GM21723 (cell line): ENCODE results near the gene HSD3B7.
A peak's percentile ranks its signal among the peaks of the same experiment; 100 is the strongest.

Experiments
- ATAC-seq: cut with Tn5 transposase; IDR thresholded peaks from one replicate; pipeline ENCODE4 v1.9.1; 2021; ENCODE audit warnings: mild to moderate bottlenecking, moderate library complexity; ENCODE audit not compliant: unreplicated experiment

The HSD3B7 gene

GRCh38 chr16:30982548-30983288, 2.3 kb upstream of the HSD3B7 start:
- no peak for ATAC-seq

DNA sequence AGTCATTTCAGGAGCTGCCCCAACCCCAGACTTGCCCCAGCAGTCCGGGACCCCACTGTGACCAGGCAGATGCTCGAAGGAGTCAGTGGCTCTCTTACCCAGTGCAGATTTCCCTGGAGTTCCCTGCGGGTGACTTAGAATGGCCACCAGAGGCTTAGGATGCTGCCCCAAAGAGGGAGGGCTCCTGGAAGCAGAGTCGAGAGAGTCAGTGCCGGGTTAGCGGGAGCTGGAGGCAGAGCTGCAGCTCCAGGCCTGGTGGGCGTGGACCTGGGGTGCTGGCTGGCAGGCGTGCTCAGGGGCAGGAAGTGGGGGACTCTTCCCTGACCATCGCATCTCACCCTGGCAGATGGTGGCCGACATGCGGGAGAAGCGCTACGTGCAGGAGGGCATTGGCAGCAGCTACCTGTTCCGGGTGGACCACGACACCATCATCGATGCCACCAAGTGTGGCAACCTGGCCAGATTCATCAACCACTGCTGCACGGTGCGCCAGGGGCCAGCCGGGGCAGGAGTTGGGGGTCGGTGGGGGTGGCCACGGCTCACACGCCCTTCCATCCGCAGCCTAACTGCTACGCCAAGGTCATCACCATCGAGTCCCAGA, 1.6 kb upstream of the HSD3B7 start:
- ATAC-seq, result no peak

DNA sequence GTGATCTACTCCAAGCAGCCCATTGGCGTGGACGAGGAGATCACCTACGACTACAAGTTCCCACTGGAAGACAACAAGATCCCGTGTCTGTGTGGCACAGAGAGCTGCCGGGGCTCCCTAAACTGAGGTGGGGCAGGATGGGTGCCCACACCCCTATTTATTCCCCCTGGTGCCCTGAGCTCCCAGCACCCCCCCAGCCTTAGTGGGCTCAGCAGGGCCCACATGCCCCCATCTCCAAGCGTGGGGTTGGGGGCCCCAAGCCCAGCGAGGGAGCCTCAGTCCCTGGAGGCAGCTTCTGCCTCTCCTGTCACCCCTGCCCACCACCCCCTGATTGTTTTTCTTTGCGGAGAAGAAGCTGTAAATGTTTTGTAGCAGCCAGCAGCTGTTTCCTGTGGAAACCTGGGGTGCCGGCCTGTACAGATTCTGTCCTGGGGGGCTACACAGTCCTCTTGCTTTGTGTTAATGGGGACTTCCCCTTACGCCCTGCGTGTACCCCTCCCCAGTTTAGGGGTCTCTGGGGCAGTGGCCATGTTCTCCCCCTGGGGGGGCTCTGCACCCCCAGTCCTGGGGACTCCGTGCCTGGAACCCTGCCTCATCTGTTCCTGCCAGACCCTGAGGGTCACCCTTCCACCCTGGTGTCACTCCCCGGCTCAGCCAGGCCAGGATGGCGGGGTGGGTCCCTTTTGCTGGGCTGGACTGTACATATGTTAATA, 953 bp upstream of the HSD3B7 start:
- no peak for ATAC-seq

DNA sequence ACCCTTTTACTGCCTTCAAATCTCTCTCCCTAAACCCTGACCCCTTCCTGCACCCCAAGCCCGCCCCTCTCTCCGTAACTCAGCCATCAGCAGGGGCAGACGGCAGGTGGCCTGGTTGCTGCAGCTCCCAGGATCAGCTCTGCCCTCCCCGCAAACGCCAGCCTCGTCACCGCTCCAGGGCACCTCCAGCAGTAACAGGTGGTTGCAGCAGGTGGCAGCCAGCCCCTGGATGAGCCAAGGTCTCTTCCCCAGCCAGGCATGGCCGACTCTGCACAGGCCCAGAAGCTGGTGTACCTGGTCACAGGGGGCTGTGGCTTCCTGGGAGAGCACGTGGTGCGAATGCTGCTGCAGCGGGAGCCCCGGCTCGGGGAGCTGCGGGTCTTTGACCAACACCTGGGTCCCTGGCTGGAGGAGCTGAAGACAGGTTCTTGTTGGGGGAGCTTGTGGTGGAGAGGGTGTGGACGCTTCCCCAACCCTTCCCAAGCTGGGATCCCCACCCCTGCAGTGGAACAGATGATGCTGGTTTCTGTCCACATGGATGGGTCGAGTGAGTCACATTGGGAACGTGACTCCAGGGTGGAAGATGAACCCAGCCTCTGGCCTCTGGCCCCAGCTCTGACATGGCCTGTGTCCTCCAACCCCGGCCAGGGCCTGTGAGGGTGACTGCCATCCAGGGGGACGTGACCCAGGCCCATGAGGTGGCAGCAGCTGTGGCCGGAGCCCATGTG, 558 bp downstream of the HSD3B7 start:
- no peak for ATAC-seq

DNA sequence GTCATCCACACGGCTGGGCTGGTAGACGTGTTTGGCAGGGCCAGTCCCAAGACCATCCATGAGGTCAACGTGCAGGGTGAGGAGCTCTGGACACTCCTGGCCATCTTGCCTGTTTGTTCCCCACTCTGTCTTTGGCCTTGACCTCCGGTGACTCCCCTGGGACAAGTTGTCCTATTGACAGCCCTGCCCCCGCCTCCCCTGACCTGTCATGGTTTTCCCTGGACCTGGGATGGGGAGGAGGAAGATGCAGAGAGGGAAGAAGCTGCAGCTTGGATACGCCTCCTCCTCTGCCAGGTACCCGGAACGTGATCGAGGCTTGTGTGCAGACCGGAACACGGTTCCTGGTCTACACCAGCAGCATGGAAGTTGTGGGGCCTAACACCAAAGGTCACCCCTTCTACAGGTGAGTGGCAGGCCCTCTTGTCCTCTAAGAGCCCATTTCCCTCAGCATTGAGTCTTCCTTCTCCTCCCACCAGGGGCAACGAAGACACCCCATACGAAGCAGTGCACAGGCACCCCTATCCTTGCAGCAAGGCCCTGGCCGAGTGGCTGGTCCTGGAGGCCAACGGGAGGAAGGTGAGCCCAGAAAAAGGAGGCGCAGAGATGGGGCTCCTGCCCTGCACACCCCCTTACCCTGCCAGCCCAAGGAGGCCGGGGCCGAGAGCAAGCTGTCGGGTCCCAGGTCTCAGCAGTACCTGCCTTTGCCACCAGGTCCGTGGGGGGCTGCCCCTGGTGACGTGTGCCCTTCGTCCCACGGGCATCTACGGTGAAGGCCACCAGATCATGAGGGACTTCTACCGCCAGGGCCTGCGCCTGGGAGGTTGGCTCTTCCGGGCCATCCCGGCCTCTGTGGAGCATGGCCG, 1.4 kb downstream of the HSD3B7 start:
- no peak for ATAC-seq

- ATAC-seq, result no peak
These were observed 2.7 kb downstream of the HSD3B7 start for GRCh38 chr16:30987581-30988190.

- ATAC-seq, result no peak
These were observed 4.6 kb downstream of the HSD3B7 start for GRCh38 chr16:30989469-30990047.

- no peak for ATAC-seq
These were observed 5.1 kb downstream of the HSD3B7 start for GRCh38 chr16:30990105-30990504.

DNA sequence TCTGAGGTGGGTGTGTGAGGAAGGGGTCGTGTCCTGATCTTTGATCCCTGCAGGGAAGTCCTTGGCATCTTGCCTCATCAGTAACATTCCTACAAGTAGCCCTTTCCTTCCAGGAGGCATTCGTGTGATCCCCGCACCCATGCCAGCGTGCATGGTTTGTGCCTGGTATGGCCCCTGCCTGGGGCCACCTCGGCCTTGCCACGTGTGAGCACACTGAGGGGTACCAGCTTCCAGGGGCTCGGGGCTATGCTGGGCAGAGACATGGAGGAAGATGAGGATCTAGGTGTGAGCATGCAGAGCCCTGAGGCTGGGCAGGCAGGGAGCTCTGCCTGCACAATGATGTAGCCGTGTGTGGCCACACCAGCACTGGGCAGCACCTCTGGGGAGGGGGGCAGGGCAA, 6.0 kb downstream of the HSD3B7 start:
- no peak for ATAC-seq

DNA sequence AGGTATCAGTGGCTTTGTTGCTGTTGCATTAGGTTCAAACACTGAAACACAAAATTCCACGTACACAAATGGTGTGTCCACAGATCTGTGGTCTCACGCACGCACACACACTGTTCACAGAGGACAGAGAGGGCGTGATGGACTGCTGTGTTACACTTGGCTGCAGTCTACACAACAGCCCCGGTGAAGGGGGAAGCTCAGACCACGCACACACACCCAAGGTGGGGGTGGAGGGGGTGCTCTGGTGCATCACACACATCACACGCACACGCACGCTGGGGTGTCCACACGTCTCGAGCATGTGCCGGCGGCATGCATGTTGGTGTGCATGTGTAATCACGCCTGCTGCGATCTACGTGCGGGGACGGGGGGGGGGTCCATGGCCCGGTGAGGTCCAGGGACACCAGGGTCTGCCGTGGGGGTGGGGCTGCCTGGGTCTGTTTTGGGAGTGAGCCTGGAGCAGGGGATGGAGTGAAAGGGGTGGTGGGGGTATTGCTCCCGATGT, 7.3 kb downstream of the HSD3B7 start:
- no peak for ATAC-seq

DNA sequence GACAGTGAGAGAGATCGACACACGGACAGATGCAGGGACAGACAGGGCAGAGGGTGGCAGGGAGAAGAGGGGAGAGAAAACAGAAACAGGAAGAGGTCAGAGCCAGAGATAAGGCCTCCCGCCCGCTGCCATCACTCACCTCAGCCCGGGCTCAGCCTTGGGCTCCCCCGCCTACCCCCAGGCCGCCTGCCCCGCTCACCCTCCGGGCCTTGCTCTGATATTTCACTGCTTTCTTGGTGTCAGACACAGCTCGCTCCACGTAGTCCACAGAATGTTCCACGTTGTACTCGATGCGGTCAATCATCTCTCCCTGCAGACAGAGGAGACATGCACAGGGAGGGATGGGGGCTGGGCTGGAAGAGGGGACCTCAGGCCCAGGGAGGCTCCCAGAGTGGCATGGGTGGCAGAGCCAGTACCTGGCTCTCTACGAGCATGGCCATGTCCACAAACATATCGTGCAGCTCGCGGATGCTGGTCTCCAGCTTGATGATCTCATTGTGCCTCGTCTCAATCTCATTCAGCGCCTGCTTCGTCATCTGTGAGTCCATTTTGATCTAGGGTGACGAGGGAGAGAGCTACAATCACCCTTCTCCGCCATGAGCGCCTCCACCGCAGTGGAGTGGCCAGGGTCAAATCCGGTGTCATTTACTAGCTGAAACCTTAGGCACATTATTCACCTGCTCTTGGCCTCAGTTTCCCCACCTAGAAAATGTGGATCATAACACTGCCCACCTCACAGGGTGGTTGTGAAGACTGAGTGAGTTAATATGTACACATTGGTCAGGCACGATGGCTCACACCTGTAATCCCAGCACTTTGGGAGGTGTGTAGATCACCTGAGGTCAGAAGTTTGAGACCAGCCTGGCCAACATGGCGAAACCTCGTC, 8.2 kb downstream of the HSD3B7 start:
- no peak for ATAC-seq

DNA sequence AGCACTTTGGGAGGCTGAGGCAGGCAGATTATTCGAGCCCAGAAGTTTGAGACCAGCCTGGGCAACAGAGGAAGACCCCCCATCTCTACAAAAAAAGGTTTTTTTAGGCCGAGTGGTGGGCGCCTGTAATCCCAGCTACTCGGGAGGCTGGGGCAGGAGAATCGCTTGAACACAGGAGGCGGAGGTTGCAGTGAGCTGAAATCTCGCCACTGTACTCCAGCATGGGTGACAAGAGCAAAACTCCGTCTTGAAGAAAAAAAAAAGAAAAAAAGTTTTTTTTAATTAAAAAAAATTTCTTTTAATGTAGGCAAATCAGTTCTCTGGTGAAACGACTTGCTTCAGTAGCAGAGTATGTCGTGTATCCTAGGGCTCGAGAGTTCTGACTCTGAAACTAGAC, 10.9 kb downstream of the HSD3B7 start:
- ATAC-seq, result no peak

DNA sequence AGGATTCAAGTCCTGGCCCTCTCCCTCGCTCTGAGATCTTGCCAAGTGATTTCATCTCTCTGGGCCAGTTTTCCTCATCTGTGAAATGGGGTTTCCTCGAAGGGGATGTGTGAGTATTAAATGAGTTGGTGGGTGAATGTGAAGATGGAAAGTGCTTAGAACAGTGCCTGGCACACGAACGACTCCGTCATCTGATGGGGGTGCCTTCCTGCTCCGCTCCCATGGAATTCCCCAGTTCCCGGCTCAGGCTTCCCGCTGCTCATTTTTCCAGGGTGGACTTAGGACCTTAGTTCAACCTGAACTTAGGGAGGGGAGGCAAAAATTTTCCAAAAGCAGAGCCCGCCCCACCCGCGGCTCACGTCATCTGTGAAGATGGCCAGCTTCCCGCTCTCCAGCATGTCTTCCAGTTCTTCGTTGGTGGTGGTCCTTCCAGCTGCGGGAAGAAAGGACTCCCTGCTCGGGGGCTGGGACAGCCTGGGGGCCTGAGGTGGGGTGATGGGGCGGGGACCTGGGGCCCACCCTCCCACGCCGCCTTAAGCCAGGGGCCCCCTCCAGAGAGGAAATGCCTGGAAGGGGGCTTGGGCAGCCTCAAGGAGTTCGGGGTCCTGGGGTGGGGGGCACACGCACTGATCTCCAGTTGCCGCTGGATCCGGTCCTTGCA, 11.4 kb downstream of the HSD3B7 start:
- ATAC-seq, result no peak

DNA sequence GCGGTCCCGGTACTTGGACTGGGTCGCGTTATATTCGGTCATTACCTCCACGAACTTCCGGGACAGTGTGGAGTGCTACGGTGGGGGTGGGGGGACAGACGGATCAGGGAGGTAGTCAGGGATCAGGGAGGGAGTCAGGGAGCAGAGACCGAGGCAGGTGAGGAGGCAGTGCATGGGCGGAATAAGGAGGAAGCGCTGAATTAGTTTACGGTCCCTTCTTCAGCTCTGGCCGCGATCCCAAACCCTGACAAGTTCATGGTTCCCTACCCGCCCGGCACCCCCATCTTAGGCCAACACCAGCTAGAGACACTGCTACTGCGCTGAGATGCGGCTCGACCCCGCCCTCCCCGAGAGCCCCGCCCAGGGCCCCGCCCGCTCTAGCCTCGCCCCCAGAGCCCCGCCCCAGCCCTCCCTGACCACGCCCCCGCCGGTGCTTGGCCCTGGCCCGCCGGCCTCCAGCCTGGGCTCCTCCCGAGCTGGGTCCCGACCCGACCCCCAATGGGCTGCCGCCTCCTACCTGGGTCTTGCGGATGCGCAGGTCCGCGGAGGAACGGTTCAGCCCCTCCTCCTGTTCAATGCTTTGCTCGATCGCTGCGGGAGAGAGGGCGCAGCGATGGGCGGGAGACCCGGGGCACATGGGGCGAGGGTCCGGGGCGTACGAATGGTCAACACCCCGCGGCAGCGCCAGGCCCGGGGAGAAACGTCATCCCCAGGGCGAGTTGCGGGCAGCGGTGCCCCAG, 12.1 kb downstream of the HSD3B7 start:
- peak; percentile 69 for ATAC-seq

DNA sequence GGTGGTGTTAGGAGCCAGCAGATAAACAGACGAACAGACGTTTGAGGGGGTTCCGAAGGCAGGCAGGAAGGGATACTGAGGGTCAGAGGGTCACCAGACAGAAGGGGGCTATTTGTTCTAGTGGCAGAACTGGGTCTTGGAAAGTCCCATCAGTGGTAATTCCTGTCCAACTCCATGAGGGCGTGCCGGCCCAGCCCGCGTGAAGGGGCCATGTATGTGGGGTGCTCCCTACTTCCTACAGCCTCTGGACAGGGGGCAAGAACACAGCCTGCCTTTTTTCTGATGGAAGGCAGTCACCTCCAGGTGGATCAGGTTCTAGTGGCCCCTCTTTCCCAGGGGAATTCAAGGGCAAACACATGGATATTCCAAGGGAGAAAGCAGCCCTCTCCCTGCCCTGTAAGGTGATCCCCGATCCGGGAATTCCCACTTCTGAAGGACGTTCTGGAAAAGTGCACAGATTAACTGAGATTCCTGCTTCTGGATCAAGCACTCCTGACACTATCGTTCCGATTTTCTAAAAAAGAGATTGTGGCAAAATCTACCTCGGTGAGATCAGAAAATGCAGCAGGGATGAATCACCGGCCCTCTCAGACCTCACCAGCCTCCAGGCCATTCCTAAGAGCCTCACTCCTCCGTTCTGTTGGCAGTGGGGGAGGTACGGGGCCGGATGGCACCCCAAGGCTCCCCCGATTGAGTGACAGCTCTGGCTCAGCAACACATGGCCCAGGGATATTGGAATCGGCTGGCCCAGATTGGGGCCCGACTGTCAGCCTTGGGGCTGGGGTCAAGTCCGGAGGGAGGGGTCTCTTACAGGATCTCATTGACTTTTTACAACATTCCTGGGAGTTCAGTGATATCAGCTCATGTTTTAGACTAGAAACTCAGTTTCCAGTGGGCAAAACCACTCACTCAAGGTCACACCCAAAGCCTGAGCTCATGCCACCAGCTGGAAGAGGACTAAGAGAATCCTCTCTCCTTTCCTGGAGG, 13.0 kb downstream of the HSD3B7 start:
- no peak for ATAC-seq
